ENCODE measurements around the gene P2RX2.
"Not testable (repeated sequence)": the region's sequence is repeated elsewhere in the genome, so short reads cannot be mapped to it uniquely, and the experiment has no call there.

P2RX2 gene

DNA sequence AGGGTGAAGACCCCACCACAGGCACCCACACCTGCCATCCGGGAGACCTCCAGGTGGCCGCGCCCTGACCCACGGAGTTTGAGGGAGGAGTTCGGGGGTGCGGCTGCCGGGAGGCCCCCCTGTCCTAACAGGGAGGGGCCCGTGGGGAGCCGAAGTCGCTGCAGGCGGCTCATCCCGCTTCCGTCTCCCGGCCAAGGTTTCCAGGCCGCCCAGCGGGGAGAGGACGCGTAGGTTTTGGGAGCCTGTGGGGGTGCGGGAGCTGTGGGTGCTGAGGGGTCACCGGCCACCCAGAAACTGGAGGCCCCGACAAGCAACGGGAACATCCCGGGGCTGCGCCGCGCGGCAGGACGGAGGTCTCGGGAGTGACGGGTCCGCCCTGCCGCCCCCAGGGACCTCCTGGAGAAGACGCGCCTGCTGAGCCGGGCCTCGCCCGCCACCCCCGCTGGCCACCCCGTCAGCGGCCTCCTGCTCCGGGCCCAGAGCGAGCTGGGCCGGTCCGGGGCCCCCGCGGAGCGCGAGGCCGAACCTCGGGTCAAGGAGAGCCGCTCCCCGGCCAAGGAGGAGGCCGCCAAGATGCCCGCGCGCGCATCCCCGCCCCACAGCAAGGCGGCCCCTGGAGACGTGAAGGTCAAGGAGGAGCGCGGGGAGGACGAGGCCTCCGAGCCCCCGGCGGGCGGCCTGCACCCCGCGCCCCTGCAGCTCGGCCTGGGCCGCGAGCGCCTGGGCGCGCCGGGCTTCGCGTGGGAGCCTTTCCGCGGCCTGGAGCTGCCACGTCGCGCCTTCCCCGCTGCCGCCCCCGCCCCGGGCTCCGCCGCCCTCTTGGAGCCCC lies 35.8 kb upstream of the P2RX2 start:
- Histone ChIP-seq H3K27ac (peak overlapping the region in 2 of 21 experiments; percentile 10 to 58), H3K4me3 (peak overlapping the region in 2 of 7 experiments; percentile 4 to 10)

DNA sequence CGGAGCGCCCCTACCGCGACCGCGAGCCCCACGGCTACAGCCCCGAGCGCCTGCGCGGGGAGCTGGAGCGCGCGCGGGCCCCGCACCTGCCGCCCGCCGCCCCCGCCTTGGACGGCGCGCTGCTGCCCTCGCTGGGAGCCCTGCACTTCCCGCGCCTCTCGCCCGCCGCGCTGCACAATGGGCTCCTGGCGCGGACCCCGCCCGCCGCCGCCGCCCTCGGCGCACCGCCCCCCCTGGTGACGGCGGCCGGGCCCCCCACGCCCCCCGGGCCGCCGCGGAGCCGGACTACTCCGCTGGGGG lies 35.2 kb upstream of the P2RX2 start:
- H3K4me3 ChIP-seq = no peak overlapping the region

DNA sequence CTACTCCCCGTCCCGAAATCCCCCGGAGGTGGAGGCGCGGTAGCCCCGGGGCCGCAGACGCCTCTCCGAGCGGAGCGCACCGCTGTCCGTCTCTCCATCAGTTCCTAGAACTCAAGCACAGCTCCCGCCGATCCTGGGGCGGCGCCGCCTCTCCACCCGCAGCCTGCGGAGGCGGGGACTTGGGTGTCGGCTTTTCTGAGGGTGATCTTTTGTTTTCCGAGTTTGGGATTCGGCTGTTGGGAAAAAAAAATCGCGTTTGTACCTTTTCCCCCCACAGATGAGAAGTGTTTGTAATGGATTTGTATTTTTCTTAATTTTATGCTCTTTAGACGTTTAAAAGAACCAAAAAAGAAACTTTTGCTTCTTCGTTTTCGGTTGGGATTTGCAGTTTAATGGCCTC lies 34.8 kb upstream of the P2RX2 start:
- no peak overlapping the region for H3K27ac ChIP-seq
- no peak overlapping the region for H3K4me3 ChIP-seq

More for the DNA sequence above, 35.2 kb upstream of the P2RX2 start:
- H3K27ac ChIP-seq = peak overlapping the region in 1 of 21 experiments; percentile 58

GRCh38 chr12:132584429-132584828 lies 34.1 kb upstream of the P2RX2 start:
- H3K4me3 ChIP-seq = no peak overlapping the region

GRCh38 chr12:132585177-132585576 lies 33.4 kb upstream of the P2RX2 start:
- Histone ChIP-seq H3K4me3 (no peak overlapping the region), H3K27ac (no peak overlapping the region)

More at GRCh38 chr12:132584429-132584828, 34.1 kb upstream of the P2RX2 start:
- H3K27ac ChIP-seq = no peak overlapping the region

DNA sequence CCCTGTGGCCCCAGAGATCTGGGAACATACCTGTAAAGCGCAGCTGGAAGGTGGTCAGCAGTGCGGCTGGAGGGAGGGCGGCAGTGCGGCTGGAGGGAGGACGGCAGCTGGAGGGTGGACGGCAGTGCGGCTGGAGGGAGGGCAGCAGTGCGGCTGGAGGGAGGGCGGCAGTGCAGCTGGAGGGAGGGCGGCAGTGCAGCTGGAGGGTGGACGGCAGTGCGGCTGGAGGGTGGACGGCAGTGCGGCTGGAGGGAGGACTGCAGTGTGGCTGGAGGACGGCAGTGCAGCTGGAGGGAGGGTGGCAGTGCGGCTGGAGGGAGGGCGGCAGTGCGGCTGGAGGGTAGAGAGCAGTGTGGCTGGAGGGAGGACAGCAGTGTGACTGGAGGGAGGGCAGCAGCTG lies 31.6 kb upstream of the P2RX2 start:
- Histone ChIP-seq H3K4me3 (no peak overlapping the region), H3K27ac (no peak overlapping the region)

DNA sequence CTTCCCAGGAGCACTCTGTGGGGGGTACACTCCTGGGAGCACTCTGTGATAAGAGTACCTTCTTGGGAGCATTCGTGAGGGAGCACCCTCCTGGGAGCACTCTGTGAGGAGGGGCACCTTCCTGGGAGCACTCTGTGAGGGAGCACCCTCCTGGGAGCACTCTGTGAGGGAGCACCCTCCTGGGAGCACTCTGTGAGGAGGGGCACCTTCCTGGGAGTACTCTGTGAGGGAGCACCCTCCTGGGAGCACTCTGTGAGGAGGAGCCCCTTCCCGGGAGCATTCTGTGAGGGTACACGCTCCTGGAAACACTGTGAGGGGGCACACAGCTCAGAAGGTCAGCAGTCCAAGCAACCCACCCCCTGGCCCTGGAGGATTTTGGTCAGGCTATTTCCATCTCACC lies 30.8 kb upstream of the P2RX2 start:
- H3K4me3 ChIP-seq = no peak overlapping the region
- H3K27ac ChIP-seq = no peak overlapping the region

DNA sequence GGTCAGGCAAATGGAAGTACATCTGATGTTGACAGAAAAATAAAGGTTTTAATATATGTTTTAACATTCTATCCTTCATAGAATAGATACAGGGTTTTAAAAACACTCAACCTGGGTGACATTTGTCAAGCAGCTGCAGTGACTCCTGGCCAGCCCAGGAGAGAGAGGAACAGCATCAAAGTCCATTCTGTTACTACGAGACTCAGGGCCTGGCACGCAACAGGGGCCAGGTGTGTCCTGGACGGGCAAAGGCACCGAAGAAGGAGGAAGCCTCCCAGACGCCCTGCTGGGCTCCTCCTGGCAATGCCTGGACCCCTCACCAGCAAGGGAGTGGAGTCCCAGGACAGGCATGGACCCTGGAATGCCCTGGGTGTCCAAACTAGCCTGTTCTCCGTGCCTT lies 30.3 kb upstream of the P2RX2 start:
- Histone ChIP-seq H3K4me3 (no peak overlapping the region), H3K27ac (no peak overlapping the region)

- H3K4me3 ChIP-seq = no peak overlapping the region
- no peak overlapping the region for H3K27ac ChIP-seq
These were observed 29.5 kb upstream of the P2RX2 start for GRCh38 chr12:132588821-132589669.

- H3K4me3 ChIP-seq = no peak overlapping the region
These were observed 27.3 kb upstream of the P2RX2 start for GRCh38 chr12:132591107-132591935.

DNA sequence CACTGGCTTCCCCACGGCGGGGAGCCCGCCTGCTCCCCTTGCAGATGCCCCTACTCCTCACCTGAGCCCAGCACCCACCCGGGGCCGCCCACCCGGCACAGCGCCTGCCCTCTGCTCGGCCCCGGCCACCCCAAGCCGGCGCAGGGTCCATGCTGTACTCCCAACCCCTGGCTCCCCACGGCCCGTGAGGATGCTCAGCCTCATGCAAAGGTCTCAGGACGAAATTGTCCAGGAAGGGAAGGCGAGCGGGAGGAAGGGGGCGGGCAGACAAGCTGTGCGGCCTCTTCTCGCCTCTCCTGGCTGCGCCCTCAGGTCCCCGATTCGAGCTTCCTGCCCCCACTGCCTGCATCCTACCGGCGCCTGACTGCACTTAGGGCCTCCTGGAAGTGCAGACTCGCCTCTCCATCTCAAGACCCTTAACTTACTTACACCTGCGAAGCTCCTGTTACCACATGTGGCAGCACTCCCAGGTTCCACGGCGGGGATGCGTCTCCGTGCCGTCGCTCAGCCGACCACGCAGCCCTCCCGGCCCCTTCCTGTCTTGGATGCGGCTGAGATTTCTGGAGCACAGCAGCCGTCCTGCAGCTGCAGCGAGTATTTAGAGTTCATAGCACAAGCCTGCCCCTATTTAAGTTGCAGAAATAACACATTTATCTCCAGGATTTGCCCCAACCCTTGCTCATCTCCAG lies 26.1 kb upstream of the P2RX2 start:
- no peak overlapping the region for H3K27ac ChIP-seq
- H3K4me3 ChIP-seq = no peak overlapping the region

More at GRCh38 chr12:132591107-132591935, 27.3 kb upstream of the P2RX2 start:
- no peak overlapping the region for H3K27ac ChIP-seq

- H3K4me3 ChIP-seq = no peak overlapping the region
- no peak overlapping the region for H3K27ac ChIP-seq
These were observed 25.5 kb upstream of the P2RX2 start for GRCh38 chr12:132593071-132593470.

- Histone ChIP-seq H3K4me3 (no peak overlapping the region), H3K27ac (no peak overlapping the region)
These were observed 25.1 kb upstream of the P2RX2 start for GRCh38 chr12:132593521-132593920.

GRCh38 chr12:132593938-132594358 lies 24.6 kb upstream of the P2RX2 start:
- Histone ChIP-seq H3K27ac (no peak overlapping the region), H3K4me3 (no peak overlapping the region)

- Histone ChIP-seq H3K4me3 (no peak overlapping the region), H3K27ac (no peak overlapping the region)
These were observed 23.4 kb upstream of the P2RX2 start for GRCh38 chr12:132595183-132595582.

DNA sequence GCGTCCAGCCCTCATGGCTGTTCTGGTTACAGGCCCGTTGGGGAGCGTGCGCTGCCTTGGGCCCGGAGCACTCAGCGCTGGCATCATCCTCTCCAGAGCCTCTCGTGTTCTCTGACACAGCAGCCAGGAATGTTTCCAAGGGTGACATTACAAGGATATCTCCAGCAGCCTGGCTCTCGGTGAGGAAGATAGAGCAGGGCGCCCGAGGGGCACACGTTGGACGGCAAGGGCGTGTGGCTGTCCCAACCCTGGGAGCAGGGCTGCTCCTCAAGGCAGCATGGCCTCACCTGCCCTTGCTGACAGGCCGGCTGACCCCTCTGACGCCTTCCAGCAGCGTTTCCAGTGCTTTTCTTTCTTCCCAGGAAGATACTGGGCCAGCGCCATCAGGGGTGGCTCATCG lies 22.6 kb upstream of the P2RX2 start:
- H3K27ac ChIP-seq = no peak overlapping the region
- H3K4me3 ChIP-seq = no peak overlapping the region

DNA sequence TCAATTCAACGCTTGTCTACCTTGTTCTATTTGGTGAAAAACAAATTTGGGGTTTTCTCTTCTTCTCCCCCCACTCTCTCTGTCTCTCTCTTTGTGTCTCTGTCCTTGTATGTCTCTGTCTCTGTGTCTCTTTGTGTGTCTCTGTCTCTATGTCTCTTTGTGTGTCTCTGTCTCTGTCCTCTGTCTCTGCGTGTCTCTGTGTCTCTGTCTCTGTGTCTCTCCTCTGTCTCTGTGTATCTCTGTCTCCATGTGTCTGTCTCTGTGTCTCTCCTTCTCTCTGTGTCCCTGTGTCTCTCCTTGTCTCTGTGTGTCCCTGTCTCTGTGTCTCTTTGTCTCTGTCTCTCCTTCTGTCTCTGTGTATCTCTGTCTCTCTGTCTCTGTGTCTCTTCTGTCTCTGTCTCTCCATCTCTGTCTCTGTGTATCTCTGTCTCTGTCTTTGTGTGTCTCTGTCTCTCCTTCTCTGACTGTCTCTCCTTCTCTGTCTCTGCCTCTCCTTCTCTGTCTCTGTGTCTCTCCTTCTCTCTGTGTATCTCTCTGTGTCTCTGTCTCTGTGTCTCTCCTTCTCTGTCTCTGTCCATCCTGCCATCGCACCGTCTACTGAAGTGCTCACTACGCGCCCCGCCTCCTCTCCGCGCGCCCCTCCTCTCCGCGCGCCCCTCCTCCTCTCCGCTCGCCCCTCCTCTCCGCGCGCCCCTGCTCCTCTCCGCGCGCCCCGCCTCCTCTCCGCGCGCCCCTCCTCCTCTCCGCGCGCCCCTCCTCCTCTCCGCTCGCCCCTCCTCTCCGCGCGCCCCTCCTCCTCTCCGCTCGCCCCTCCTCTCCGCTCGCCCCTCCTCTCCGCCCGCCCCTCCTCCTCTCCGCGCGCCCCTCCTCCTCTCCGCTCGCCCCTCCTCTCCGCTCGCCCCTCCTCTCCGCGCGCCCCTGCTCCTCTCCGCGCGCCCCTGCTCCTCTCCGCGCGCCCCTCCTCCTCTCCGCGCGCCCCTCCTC lies 21.0 kb upstream of the P2RX2 start:
- Histone ChIP-seq H3K27ac (no peak overlapping the region), H3K4me3 (peak overlapping the region in 4 of 7 experiments; percentile 13 to 36 (median 26))

GRCh38 chr12:132599502-132599901 lies 19.1 kb upstream of the P2RX2 start:
- not testable (repeated sequence) for H3K27ac ChIP-seq, H3K4me3 ChIP-seq
